Ureter (tissue), 1 donor: ENCODE measurements around the gene TUBGCP6. TPM values are rescaled to one million over a fixed set of nuclear protein-coding genes. Genes with fewer than 3 reads are reported as not detected.

Experiments used
- DNase-seq: peaks from one replicate; pipeline ENCODE4 v3.0.0-alpha.2; 2020; ENCODE audit warnings: low spot score
- total RNA-seq: library from RNA; stranded (reverse); gene quantifications from one replicate; pipeline ENCODE4 v1.2.4, GENCODE V29; 2023
- donor health status: DM: yes; HTN: yes; CAD: no.

TUBGCP6 gene
- total RNA-seq, 1 donor from 2014 or later = 57.2 TPM

DNA sequence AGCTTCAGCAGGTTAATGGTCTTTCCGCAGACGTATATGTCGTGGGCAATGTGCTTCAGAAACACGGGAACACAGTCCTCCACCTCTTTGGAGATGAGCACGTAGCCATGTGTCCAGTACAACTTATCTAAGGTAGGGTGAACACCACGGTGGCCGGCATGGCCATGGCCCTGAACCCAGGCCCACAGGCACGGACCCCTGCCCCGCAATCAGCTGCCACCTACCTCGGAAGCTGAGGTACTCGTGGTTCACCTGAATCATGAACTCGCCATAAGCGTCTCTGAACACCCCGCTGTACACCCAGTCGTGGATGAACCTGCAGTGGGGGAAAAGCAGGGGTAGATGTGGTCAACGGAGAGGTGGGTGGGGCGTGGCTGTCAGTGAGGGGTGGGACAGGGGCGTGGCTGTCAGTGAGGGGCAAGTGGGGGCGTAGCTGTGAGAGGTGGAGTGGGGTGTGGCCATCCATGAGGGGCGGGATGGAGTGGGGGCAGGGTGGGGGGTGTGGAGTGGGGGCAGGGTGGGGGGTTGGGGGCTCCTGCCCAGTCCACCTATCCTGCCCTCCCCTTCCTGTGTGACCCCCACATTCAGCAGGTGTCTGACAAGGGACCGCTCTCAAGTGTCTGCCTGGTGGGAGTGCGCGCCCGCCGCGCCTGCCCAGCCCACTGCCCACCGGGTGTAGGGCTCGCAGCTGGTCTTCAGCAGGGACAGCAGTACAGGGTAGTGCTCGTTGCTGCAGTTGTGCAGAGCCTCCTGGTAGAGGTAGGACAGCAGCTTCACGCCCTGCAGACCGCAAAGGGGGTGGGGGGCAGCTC lies 18.6 kb downstream of the TUBGCP6 start:
- no peak for DNase-seq

DNA sequence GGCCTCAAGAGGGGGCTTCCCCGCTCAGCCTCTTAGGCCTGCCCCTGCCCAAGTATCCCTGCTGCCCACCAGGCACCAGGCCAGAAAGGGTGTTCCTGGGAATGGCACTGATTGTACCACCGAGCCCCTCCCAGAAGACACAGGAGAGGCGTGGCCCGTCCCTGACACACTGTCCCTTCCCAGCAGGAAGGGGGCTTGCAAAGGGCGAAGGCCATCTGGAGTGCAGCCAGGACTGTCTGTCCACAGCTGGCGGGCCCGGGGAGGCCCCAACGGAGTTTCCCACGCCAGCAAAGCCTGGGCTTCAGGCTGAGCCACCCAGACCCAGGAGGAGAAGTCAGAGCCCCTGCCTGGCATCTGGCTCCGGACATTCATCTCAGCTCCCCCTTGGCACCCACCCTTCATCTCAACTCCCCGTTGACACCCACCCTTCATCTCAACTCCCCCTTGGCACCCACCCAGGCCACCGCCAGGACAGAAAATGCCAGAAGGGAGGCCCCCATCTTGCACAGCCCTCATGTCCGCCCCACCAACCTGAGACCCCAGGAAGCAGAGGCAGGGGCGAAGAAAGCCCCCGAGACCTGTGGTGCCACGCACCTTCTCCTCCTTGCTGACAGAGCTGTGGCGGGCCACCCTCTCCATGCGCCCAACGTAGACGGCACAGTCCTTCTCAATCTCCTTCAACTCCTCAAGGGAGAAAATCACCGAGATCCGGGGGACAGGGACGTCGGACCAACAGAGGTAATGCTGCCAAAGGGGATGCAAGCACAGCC lies 19.4 kb downstream of the TUBGCP6 start:
- no peak for DNase-seq

DNA sequence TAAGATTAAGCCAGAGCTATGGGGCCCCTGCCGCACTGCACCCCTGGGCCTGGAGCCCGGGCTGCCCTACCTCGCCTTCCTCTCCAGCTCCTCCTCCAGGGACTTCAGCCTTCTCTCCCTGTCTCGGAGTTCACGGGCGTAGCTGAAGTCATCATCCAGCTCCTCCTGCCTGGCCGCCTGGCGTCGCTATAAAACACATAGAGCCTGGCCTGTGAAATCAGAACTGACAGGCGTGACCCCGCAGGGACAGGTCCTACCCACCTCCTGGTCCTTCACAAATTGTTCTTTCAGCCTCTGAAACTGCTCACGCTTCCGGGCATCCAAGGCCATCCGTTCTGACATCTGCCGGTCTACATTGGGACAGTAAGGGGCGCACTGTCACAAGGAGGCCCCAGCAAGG lies 20.8 kb downstream of the TUBGCP6 start:
- DNase-seq = no peak

DNA sequence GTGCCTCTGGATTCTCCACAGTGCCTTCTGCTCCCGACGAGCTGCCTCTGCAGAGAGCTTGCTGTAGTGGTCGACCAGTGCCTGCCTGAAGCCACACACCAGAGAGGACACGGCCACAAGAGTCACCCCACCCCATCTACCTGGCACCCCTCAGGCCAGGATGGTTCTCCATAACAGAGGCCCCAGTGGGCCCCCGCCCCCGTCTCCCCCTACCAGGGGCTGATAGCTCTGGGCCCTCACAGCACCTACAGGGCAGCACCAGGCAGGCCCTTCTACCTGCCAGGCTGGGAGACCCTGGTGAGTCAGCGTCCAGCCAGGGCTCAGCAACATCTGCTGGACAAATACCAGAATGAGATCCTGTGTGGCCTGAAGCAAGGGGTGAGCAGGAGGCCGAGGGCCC lies 22.3 kb downstream of the TUBGCP6 start:
- DNase-seq = no peak

DNA sequence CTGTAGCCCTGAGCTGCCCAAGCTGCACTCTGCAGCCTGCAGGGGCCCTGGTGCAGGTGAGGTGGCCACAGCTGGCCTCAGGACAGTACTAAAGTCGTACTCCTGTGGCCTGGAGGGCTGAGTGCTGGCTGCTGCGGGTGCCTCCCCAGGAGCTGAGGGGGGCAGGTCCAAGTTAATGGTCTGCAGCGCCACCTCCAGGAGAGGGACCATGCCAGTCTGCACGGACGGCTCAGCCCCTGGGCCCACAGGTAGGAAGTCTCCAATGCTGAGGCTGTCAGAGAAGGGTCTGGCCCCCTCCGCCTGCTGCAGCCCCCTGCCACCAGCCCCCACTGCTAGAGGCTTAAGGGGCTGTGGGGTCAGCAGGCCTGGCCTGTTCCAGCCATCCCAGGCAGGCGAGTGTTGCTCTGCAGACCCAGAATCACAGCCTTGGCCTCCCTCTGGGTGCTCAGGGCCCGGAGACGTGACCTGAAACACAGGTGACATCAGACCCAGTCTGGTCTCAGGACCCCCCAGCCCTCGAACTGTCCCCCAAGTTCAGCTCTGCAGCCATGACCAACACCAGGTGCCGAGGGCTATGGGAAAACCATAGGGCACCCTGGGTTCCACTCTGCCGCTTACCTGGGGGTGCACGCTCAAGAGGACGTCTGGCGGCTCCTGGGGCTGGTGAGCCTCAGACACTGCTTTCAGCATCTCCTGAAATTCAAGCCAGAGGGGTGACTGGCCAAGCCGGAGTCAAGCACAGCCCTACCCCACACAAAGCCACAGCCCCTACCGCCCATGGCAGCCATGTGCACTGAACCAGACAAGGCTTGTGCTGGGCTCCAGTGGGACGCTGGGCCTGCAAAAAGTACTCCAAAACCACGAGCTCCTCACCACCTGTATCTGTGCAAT lies 23.2 kb downstream of the TUBGCP6 start:
- no peak for DNase-seq

DNA sequence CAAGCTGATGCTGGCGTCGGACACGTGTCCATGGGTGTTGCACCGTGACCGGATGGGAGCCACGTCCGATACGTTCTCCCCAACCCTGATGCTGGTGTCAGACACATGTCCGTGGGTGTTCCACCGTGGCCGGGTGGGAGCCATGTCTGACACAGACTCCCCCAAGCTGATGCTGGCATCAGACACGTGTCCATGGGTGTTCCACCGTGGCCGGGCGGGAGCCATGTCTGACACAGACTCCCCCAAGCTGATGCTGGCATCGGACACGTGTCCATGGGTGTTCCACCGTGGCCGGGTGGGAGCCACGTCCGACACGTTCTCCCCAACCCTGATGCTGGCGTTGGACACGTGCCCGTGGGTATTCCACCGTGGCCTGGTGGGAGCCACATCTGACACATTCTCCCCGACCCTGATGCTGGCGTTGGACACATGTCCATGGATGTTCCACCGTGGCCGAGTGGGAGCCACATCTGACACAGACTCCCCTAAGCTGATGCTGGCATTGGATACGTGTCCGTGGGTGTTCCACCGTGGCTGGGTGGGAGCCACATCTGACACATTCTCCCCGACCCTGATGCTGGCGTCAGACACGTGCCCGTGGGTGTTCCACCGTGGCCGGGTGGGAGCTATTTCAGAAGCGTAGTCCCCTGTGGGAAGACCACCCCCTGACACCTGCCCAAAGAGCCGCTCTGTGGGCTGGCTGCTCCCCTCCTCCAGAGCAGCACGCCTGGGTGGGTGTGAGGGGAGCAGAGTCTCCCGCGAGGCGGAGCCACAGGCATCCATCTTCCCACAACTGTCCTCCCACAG lies 24.0 kb downstream of the TUBGCP6 start:
- DNase-seq = no peak

DNA sequence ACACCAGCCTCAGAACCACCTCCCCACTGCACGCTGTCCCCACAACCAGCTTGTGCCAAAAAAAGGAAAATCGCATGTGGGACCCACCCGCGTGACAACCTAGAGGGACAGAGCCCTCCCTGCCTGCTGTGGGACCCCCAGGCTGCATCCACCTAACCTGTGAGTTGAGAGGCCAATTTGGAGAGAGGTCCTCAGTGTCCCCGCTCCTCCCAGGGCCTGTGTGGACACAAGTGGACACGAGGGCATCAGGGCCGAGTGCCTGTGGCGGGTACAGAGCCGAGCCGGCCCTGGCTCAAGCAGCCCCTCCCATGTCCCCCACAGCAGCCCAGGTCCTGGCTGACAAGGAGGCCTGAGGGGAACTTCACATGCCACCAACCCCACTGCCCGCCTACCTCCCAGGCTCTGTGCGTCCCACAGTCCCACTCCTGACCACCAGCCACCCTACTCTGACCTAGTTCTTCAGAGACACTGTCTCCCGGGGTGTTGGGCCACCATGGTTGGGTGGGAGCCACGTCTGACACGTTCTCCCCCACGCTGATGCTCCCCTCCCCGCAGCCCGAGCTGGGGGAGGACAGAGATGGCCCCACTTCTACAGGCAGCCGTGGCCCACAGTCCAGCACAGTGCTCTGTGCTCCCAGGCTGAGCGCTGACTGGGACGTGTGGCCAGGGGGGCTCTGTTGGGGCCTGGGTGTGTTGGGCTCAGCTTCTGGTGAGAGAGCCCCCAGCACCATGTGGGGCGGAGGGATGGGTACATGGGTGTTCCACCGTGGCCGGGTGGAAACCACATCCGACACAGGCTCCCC lies 24.8 kb downstream of the TUBGCP6 start:
- no peak for DNase-seq

DNA sequence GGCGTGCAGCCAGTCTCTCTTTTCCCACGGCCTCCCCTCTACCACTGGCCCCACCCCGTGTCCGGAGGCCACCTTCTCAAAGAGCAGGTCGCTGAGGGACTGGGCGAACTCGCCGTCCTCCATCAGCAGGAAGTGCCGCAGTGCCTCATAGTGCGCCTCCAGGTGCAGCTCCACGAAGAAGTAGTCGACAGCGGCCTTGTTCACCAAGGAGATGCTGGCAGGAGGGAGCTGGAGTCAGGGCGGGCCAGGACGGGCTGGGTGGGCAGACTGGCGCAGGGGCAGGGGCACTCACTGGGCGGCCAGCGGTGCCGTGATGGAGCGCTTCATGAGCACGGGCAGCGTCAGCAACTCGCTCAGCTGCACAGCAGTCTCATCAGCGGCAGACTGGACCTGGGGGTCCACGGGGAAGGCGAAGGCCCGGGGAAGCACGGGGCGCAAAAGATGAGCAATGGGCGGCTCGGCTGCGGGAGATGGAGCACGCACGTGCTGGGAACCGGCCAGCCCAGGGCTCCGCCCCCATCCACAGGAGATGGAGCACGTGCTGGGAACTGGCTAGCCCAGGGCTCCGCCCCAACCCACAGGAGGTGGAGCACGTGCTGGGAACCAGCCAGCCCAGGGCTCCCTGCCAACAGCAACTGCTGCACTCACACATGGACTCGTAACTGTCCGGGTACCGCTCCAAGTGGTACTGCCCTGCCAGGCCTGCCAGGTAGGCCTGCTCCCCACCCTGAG lies 25.7 kb downstream of the TUBGCP6 start:
- DNase-seq = peak; percentile 87

DNA sequence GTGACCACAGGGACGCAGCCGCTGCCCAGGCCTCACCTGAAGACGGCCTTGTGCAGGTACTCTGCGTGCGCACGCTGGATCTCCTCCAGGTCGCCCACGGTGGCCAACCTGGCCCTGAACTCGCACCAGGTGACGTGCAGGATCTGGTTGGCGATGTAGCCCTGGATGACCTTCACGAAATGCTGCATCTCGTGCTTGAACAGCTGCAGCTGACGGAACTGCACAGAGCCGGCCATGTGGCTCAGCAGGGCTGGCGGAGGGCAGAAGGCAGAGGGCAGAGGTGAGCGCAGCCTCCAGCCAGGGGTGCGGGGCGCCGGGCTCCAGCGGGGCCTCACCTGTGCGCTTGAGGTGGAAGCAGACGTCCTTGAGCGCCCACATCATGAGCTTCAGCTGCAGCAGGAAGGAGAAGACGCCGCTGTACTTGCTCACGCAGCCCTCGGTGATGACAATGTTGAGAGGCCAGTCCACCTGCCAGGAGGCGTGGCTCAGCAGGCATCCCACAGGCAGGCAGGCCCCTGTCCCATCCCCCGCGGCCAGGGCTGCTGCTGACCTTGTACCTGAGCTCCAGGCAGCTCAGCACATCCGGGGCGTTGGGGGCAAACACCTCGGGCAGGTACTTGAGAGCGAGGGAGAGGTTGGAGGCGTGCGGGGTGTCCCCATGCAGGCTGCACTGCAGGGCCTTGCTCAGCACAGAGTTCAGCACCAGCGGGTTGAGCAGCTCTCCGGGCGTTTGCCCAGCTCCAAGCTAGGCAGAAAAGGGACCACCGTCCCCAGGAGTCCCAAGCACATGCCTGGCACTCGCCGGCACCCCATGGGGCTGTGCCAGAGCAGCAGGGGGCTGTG lies 26.4 kb downstream of the TUBGCP6 start:
- no peak for DNase-seq

DNA sequence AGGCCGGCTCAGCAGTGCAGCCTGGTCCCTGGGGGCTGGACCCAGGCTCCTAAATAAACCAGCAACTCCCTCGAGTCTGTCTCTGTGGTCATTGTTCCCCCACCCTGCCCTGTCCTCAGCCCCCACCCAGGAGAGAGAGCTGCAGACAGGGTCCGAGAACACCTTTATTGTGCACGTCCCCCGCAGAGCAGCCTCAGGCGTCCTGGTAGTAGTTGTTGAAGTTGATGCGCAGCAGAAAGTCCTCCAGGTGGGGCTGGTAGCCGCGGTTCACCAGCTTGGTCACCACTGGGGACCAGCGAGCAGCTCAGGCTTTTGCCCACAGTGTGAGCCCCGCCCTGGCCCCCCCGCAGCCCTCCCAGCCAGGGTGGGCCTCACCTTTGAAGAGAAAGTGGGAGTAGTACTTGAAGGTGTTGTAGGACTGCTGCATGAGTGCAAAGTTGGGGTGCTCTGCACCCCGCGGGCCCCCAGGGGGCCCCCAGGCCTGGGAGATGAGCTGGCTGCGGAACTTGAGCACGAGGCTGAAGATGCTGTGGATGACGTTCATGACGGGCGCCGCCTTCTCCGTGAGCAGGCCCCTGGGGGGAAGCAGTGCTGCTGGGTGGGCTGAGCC lies 27.2 kb downstream of the TUBGCP6 start:
- DNase-seq = no peak

DNA sequence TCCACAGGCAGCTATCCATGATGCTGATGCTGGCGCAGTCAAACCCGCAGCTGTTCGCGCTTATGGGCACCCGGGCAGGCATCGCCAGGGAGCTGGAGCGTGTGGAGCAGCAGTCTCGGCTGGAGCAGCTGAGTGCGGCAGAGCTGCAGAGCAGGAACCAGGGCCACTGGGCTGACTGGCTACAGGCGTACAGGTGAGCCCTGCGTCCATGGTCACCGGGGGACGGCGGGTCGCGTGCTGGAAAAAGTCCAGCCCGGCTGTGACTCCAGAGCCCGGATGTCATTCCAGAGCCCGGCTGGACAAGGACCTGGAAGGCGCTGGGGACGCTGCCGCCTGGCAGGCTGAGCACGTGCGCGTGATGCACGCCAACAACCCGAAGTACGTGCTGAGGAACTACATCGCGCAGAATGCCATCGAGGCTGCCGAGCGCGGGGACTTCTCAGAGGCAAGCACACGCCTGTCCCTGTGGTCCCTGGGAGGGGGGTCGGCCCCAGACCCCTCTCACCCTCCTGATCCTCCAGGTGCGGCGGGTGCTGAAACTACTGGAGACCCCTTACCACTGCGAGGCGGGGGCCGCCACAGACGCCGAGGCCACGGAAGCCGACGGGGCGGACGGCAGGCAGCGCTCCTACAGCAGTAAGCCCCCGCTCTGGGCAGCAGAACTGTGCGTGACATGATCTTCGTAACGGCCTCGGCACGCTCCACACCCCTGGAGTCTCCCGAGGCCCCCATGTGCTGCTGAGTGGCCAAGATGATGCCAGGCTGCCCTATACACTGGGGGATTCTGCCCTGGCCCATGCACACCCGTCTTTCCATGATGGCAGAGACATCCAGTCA lies 27.9 kb downstream of the TUBGCP6 start:
- no peak for DNase-seq

DNA sequence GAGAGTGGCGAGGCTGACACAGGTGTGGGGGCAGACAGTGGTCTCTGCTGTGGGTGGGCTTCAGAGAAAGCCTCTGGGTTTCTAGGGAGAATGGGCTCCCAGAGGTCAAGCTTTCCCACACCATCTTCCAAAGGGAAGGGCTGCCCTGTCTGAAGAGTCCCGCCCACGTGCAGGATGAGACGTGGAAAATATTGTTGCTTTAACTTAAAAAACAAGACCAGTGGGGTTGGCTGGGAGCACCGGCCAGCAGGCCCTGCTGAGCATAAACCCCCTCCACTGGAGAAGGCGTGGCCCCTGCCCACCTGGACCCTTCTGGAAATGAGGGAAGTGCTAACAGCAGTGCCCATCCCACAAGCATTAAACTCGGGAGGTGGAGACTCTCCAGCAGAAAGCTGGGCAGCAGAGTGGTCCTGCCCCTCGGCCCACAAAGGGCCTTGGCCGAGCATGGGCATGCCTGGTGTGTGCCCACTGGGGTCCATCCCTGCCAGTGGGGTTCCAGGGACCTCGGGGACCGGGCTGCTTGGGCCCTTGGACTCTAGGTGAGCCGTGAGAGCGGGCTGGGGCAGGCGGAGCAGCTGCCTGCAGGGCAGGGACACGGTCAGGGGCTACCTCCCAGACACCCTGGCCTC lies 28.7 kb downstream of the TUBGCP6 start:
- DNase-seq = no peak

DNA sequence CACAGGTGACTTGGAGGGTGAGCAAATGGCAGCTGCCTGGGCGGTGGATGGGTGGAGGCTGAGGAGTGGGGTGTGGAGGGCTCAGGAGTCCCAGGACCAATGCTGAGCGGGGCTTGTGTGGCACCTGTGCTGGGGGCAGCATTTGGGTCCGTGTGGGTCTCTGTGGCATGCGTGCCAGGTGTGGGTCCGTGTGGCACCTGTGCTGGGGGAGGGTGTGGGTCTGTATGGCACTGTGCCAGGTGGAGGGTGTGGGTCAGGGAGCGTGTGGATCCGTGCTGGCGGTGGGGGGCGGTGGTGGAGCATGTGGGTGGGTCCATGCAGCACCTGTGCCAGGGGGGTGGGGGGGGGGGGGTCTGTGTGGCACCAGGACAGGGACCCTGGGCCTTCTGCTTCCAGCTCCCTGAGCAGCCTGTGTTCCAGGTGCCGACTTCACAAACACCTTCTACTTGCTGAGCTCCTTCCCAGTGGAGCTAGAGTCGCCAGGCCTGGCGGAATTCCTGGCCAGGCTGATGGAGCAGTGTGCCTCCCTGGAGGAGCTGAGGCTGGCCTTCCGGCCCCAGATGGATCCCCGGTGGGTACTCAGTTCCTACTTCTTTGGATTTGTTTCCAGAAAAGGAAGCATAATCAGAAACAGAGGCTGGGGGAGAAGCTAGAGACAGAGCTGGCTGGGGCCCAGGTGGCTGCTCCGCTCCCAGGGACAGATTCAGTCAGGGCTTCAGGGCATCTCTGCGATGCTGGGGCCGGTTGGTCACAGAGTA lies 29.3 kb downstream of the TUBGCP6 start:
- DNase-seq = no peak

DNA sequence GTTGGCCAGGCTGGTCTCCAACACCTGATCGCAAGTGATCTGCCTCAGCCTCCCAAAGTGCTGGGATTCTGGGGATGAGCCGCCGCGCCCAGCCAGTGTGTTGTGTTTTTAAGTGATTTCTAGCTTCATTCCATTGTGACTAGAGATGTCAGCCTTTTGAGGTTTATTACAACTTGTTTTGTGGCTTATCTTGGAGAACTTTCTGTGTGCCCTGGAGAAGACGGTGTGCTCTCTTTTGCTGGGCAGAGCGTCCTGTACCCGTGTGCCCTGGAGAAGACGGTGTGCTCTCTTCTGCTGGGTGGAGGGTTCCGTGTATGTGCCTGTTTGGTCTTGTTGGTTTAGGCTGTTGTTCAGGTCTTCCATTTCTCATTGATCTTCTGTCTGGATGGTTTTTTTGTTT lies 31.6 kb downstream of the TUBGCP6 start:
- no peak for DNase-seq

DNA sequence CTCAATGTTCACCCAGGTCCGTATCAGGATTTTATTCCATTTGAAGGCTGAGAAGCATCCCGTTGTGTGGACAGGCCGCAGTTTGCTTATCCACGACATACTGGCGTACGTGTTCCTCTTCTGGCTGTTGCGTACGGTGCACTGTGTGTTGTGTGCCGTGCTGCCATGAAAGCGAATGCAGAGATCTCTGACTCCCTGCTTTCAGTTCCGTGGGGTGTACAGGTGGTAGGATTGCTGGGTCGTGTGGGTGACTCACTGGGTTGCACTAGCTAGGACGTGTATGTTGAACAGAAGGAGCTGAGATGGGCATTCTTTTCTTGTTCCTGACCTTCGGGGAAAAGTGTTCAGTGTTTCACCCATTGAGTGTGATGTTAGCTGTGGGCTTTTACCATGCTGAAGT lies 33.7 kb downstream of the TUBGCP6 start:
- no peak for DNase-seq
